ENCODE data around the gene RHOF.
A peak's percentile ranks its signal among the peaks of the same experiment; 100 is the strongest.

Gene RHOF

GRCh38 chr12:121798787-121799155 is 5.3 kb upstream of the RHOF start:
- Histone ChIP-seq H3K4me1 (ENCODE audit: control insufficient read depth, low read length) (peaks cover 53% of the 10 kb centered on the region), H3K9me2 (replicated peaks; ENCODE audit: control insufficient read depth, low read length) (no peaks in the 10 kb centered on the region), H3F3A (ENCODE audit: control insufficient read depth, insufficient read depth) (peaks cover 22% of the 10 kb centered on the region), H3K27ac (ENCODE audit: low read depth, low read length) (no peak overlapping the region), H3K27me3 (ENCODE audit: control insufficient read depth, low read length) (no peaks in the 10 kb centered on the region; the same call in 1 of the 2 replicates), H4K20me1 (ENCODE audit: control insufficient read depth, insufficient read depth, low read depth, low read length) (no peaks in the 10 kb centered on the region), H3K4me3 (ENCODE audit: low read length) (peak overlapping the region; percentile 54), H3K9me3 (ENCODE audit: control insufficient read depth, insufficient read depth, low read length) (no peaks in the 10 kb centered on the region), H3K79me2 (ENCODE audit: control insufficient read depth, low read length) (peaks cover 49% of the 10 kb centered on the region), H3K36me3 (ENCODE audit: control insufficient read depth, low read length) (peaks cover 45% of the 10 kb centered on the region), H3K4me2 (ENCODE audit: low read length) (peak overlapping the region; percentile 67)
- TF ChIP-seq CTCF (IDR thresholded peaks at IDR 0.05; ENCODE audit: low read depth, low read length, poor library complexity, severe bottlenecking) = no peak
- TF ChIP-seq EZH2phosphoT487 (IDR thresholded peaks at IDR 0.05; ENCODE audit: borderline replicate concordance, low read length) = no peak

GRCh38 chr12:121797937-121798786 is 4.7 kb upstream of the RHOF start:
- H3K4me2 ChIP-seq (ENCODE audit: low read length) = peak overlapping the region; percentile 67; the same call in 1 of the 2 replicates
- H3K27ac ChIP-seq (ENCODE audit: low read depth, low read length) = no peak overlapping the region
- H4K20me1 ChIP-seq (ENCODE audit: control insufficient read depth, insufficient read depth, low read depth, low read length) = no peaks in the 10 kb centered on the region
- H3K9me3 ChIP-seq (ENCODE audit: control insufficient read depth, insufficient read depth, low read length) = no peaks in the 10 kb centered on the region
- H3K4me1 ChIP-seq (ENCODE audit: control insufficient read depth, low read length) = peaks cover 53% of the 10 kb centered on the region
- TF ChIP-seq CTCF (IDR thresholded peaks at IDR 0.05; ENCODE audit: low read depth, low read length, poor library complexity, severe bottlenecking) (no peak), EZH2phosphoT487 (IDR thresholded peaks at IDR 0.05; ENCODE audit: borderline replicate concordance, low read length) (no peak)
- H3K36me3 ChIP-seq (ENCODE audit: control insufficient read depth, low read length) = peaks cover 41% of the 10 kb centered on the region
- H3K9me2 ChIP-seq (replicated peaks; ENCODE audit: control insufficient read depth, low read length) = no peaks in the 10 kb centered on the region
- H3K4me3 ChIP-seq (ENCODE audit: low read length) = no peak overlapping the region
- H3K79me2 ChIP-seq (ENCODE audit: control insufficient read depth, low read length) = peaks cover 51% of the 10 kb centered on the region
- no peaks in the 10 kb centered on the region; the same call in 1 of the 2 replicates for H3K27me3 ChIP-seq (ENCODE audit: control insufficient read depth, low read length)
- H3F3A ChIP-seq (ENCODE audit: control insufficient read depth, insufficient read depth) = peaks cover 18% of the 10 kb centered on the region

GRCh38 chr12:121796855-121797751 is 3.6 kb upstream of the RHOF start:
- H3K4me2 ChIP-seq (ENCODE audit: low read length) = no peak overlapping the region
- H3K27me3 ChIP-seq (ENCODE audit: control insufficient read depth, low read length) = no peaks in the 10 kb centered on the region
- H3K9me3 ChIP-seq (ENCODE audit: control insufficient read depth, insufficient read depth, low read length) = no peaks in the 10 kb centered on the region
- no peak overlapping the region for H3K27ac ChIP-seq (ENCODE audit: low read depth, low read length)
- TF ChIP-seq EZH2phosphoT487 (IDR thresholded peaks at IDR 0.05; ENCODE audit: borderline replicate concordance, low read length) = no peak
- no peak for TF ChIP-seq CTCF (IDR thresholded peaks at IDR 0.05; ENCODE audit: low read depth, low read length, poor library complexity, severe bottlenecking)
- H3K4me1 ChIP-seq (ENCODE audit: control insufficient read depth, low read length) = peaks cover 57% of the 10 kb centered on the region
- no peaks in the 10 kb centered on the region for H4K20me1 ChIP-seq (ENCODE audit: control insufficient read depth, insufficient read depth, low read depth, low read length)
- peaks cover 32% of the 10 kb centered on the region for H3K36me3 ChIP-seq (ENCODE audit: control insufficient read depth, low read length)
- H3K79me2 ChIP-seq (ENCODE audit: control insufficient read depth, low read length) = peaks cover 52% of the 10 kb centered on the region
- no peaks in the 10 kb centered on the region for H3K9me2 ChIP-seq (replicated peaks; ENCODE audit: control insufficient read depth, low read length)
- peaks cover 7% of the 10 kb centered on the region for H3F3A ChIP-seq (ENCODE audit: control insufficient read depth, insufficient read depth)
- H3K4me3 ChIP-seq (ENCODE audit: low read length) = no peak overlapping the region
